Ovary (tissue), 9 donors: ENCODE data around the gene SNX32. TPM values are rescaled to one million over a fixed set of nuclear protein-coding genes. Genes with fewer than 3 reads are reported as not detected.

Source experiments
- DNase-seq, 5 donors: peaks; one replicate each; pipeline ENCODE4 v3.0.0-alpha.2; 2019 to 2020
- H3K27ac ChIP-seq, 2 donors: fragments of 200-600 bp; one replicate each; pipeline versions ENCODE4 v1.5.1 to v1.8.0; 2019 to 2022
- H3K27me3 ChIP-seq: fragments of 200-600 bp; one replicate; pipeline ENCODE4 v1.8.0; 2022
- H3K36me3 ChIP-seq: fragments of 200-600 bp; sonication (generic); one replicate; pipeline ENCODE4 v1.5.1; 2019
- H3K4me1 ChIP-seq: one replicate; pipeline ENCODE4 v1.8.1; 2013; ENCODE audit warnings: mild to moderate bottlenecking, moderate library complexity; ENCODE audit not compliant: insufficient read depth
- H3K4me3 ChIP-seq: fragments of 200-600 bp; sonication (generic); one replicate; pipeline ENCODE4 v1.5.1; 2017
- H3K9me3 ChIP-seq, 2 donors: fragments of 200-600 bp in 1 of 2; sonication (generic) in 1 of 2; one replicate each; pipeline versions ENCODE4 v1.5.1 to v1.8.1; 2013 to 2019; ENCODE audit warnings: mild to moderate bottlenecking in 1 of 2, moderate library complexity in 1 of 2
- EP300 ChIP-seq: sonication (generic); formaldehyde crosslinking; IDR thresholded peaks from one replicate; pipeline ENCODE4 v1.6.1; 2017; ENCODE audit warnings: antibody characterized with exemption
- POLR2A ChIP-seq: fragments of 450-650 bp; IDR thresholded peaks from one replicate; pipeline ENCODE4 v1.6.1; 2017; ENCODE audit warnings: antibody characterized with exemption, mild to moderate bottlenecking, moderate library complexity
- WGBS, 3 donors: extraction: QIAGEN DNeasy Blood & Tissue Kit in 1 of 3; methylation state at CpG; one replicate each; pipeline versions ENCODE4 v1.1.5 to v1.1.7; 2013 to 2017; 5-methylcytosine and 5-hydroxymethylcytosine counted together
- intact Hi-C, 4 donors: fragments of 100-400 bp; cut with DNase I; formaldehyde crosslinking; loops; one replicate each; pipeline versions ENCODE4 v1.11.0 to v1.15.1; 2022 to 2023
- polyA plus RNA-seq, 2 donors: library from polyadenylated mRNA; stranded (reverse); fragments of 200-250 nt in 1 of 2; fragments of 350-450 nt in 1 of 2; fragmentation: Illumina TruSeq in 1 of 2; extraction: RNeasy Lipid Tissue Mini Kit (QIAGEN cat#74804) in 1 of 2; gene quantifications; one replicate each; pipeline ENCODE4 v1.2.3, GENCODE V29; 2013 to 2014
- total RNA-seq, 7 donors: library from RNA; depleted of rRNA in 2 of 7; stranded (reverse); fragments of >200 nt in 2 of 7; fragmentation: NEBNext Ultra II Directional in 3 of 7; extraction: Animal tissue kit (Norgen Biotek cat#: 25700) in 3 of 7; gene quantifications; one replicate each; pipeline versions ENCODE4 v1.1.0 to v1.2.4, GENCODE V29; 2016 to 2023
- TF ChIP-seq, protein P1 (sequence below), 3 donors: fragments of 450-650 bp in 2 of 3; fragments of 200-600 bp in 1 of 3; IDR thresholded peaks; one replicate each; pipeline versions ENCODE4 v1.5.1 to v1.8.0; 2016 to 2022; ENCODE audit warnings: antibody characterized with exemption in 3 of 3, mild to moderate bottlenecking in 1 of 3
- donor health status: DM: no; HTN: no; CAD: no; lungs with moderate emphysema.
- donor health status: DM: no; HTN: no; CAD: no.
- donor health status: Bipolar disorder and iron deficiency.
- donor health status: DM: yes; HTN: yes; CAD: no.
- donor health status: DM: no; HTN: no; CAD: no.
- donor health status: DM: yes; HTN: yes; CAD: no.

The SNX32 gene
- total and polyA plus RNA-seq, 9 donors = 0.40 to 3.0 (median 1.3) TPM; not detected in 1

GRCh38 chr11:65852508-65853245, 18.9 kb downstream of the SNX32 start:
- DNase-seq = peak in 4 of 5 donors; percentile 12 to 38 (median 30)
- H3K27ac ChIP-seq = no peak overlapping the region
- no peaks in the 10 kb centered on the region for H3K27me3 ChIP-seq
- no peak overlapping the region for H3K4me3 ChIP-seq
- 88 to 90% (median 89%) methylated on average over 33 of the region's 33 CpGs for WGBS, 3 donors
- H3K36me3 ChIP-seq = no peaks in the 10 kb centered on the region
- no peaks in the 10 kb centered on the region for H3K9me3 ChIP-seq
- TF ChIP-seq, protein P1, sequence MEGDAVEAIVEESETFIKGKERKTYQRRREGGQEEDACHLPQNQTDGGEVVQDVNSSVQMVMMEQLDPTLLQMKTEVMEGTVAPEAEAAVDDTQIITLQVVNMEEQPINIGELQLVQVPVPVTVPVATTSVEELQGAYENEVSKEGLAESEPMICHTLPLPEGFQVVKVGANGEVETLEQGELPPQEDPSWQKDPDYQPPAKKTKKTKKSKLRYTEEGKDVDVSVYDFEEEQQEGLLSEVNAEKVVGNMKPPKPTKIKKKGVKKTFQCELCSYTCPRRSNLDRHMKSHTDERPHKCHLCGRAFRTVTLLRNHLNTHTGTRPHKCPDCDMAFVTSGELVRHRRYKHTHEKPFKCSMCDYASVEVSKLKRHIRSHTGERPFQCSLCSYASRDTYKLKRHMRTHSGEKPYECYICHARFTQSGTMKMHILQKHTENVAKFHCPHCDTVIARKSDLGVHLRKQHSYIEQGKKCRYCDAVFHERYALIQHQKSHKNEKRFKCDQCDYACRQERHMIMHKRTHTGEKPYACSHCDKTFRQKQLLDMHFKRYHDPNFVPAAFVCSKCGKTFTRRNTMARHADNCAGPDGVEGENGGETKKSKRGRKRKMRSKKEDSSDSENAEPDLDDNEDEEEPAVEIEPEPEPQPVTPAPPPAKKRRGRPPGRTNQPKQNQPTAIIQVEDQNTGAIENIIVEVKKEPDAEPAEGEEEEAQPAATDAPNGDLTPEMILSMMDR (IDR thresholded peaks at IDR 0.05) = no peak
- no peak for TF ChIP-seq POLR2A
- TF ChIP-seq EP300 = no peak
- intact Hi-C loops = no loop called here
- peaks cover 5% of the 10 kb centered on the region for H3K4me1 ChIP-seq

DNA sequence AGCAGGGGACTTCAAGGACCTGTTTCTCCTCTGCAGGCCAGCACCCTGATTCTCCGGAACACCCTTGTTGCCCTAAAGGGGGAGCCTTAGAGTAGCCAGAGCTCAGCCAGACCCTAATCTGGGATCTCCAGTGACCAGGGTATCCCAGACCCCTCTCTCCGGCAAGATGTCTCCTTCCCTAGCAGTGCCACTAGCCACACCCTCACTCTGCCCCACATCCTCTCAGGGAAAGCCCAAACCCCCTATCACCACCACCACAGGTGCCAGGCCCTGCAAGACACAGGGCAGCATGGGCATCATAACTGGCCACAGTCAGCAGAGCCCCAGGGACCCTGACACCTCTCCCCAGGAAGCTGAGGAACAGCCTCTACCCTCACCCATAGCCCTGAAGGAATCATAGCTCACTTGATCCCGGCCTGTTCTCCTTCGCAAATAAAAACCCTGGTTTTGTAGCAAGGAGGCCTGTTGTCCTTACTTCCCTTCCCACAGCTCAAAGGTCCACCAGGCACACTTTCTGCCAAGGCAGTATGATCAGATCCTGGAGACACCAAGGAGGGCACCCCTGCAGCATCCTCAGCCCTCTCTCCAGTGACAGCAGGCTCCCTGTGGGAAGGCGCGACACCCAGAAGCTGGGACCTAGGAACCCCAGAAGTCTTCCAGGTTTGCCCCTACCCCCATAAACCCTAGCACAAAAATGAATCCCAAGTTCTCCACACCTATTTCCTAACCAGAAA, 19.6 kb downstream of the SNX32 start:
- Histone ChIP-seq H3K36me3 (no peaks in the 10 kb centered on the region), H3K27me3 (no peaks in the 10 kb centered on the region), H3K4me3 (no peak overlapping the region), H3K27ac (no peak overlapping the region), H3K9me3 (no peaks in the 10 kb centered on the region), H3K4me1 (peaks cover 5% of the 10 kb centered on the region)
- DNase-seq = peak in 1 of 5 donors; percentile 27
- intact Hi-C loops = no loop called here
- TF ChIP-seq EP300 (no peak), POLR2A (no peak)
- TF ChIP-seq, protein P1 (IDR thresholded peaks at IDR 0.05) = no peak
- WGBS, 3 donors = 84 to 94% (median 86%) methylated on average over 6 of the region's 6 CpGs

DNA sequence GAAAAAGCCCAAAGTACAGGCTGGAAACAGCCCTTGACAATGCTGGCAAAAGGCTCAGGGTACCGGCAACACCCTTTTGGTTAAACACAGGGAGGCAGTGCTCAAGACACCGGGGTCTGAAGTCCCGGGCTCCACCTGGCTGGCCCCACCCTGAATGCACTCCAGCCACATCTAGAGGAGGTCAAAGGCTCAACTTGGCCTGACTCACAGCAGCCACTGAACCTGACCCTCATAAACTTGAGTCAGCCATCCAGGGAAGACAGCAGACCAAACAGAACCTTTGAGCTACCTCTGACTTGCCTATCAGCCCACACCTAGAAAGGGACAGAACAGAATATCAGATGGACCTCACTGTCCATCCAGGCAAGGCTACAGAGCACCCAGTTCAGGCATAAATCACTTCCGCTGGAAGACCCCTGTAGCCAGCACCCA, 20.4 kb downstream of the SNX32 start:
- no peaks in the 10 kb centered on the region for H3K36me3 ChIP-seq
- 85 to 98% (median 89%) methylated on average over 4 of the region's 4 CpGs for WGBS, 3 donors
- peak in 1 of 5 donors; percentile 26 for DNase-seq
- intact Hi-C loops = no loop called here
- no peaks in the 10 kb centered on the region for H3K27me3 ChIP-seq
- peaks cover 5% of the 10 kb centered on the region for H3K4me1 ChIP-seq
- H3K27ac ChIP-seq = no peak overlapping the region
- no peak overlapping the region for H3K4me3 ChIP-seq
- H3K9me3 ChIP-seq = no peaks in the 10 kb centered on the region
- TF ChIP-seq EP300 = no peak
- no peak for TF ChIP-seq POLR2A

DNA sequence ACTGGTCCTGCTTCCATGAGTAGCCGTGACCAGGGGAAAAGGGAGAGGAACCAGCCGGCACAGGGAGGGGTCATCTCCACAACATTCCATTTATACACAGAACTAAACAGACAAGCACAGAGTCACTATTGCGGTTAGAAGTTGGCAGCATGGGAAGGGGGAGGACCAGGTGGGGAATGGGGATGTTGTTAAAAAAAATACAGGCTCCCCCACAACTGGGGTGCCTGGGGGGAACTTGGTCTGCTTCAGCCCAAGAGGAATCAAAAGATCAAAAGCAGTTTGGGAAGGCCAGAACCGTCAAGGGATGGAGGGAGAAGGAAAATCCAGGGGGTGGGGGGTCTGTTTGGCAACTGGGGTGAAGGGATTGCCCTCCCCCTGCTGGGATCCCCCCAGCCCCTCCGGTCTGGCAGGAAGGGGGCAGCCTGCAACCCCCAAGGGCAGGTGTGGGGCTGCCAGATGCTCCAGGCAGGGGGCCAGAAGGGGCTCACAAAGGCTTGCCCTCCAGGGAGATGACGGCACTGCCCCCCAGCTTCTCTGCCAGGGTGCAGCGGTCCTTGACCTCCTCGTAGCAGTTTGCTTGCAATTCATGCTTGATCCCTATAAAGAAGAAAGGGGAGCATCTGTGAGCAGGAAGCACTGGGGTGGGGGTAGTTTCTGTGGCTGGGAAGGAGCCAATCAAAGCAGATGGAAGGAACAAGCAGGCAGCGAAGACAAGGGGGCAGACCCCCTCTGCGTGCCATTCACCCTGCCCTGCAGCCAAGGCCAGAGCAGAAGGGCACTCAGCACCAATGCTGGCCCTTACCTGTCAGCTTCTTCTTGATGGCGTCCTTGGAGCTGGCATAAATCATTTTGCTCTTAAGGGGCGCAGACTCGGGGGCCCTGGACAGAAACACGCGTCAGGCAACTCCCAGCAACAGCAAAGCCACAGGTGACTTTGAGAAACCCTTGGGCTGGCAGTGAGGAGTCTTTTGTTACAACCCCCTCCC, 21.4 kb downstream of the SNX32 start:
- Histone ChIP-seq H3K27ac (no peak overlapping the region), H3K4me3 (no peak overlapping the region), H3K27me3 (no peaks in the 10 kb centered on the region), H3K9me3 (no peaks in the 10 kb centered on the region), H3K36me3 (no peaks in the 10 kb centered on the region), H3K4me1 (peaks cover 4% of the 10 kb centered on the region)
- 60 to 63% (median 62%) methylated on average over 15 of the region's 15 CpGs for WGBS, 3 donors
- no peak for TF ChIP-seq EP300
- TF ChIP-seq, protein P1 (IDR thresholded peaks at IDR 0.05) = no peak
- DNase-seq = peak; percentile 19 to 54 (median 47)
- intact Hi-C loops = no loop called here
